K562 (cell line): ENCODE data around the gene TAF3. TPM values are rescaled to one million over a fixed set of nuclear protein-coding genes. Genes with fewer than 3 reads are reported as not detected.

Experiments
- ATAC-seq: fragments of 200-7000 bp; cut with Tn5 transposase; 3 replicates; pipeline ENCODE4 v1.9.1; 2020; ENCODE audit warnings: moderate library complexity
- BruUV-seq: library from RNA; stranded (reverse); fragments of 400-500 nt; replicated peaks from 2 replicates; lab custom pipeline; 2021; lab: Mats Ljungman, UMichigan
- CTCF ChIA-PET: fragments of 300-600 bp; formaldehyde crosslinking; extraction: SDS; loops from one replicate; lab custom pipeline; 2021; ENCODE audit warnings: low intra/inter-chr PET ratio; lab: Yijun Ruan, JAX
- POLR2A ChIA-PET: fragments of 300-600, 350-650 bp; sonication (Branson Sonifier 250); formaldehyde crosslinking; extraction: SDS; loops from one replicate; lab custom pipeline; 2021; ENCODE audit warnings: antibody characterized with exemption, inconsistent platforms; lab: Yijun Ruan, JAX
- DNase-seq, 4 experiments: peaks; one replicate each; pipeline versions ENCODE4 v3.0.0 to v3.0.0-alpha.2; 2011 to 2018; ENCODE audit warnings: low spot score in 3 of 4, mixed read lengths in 3 of 4; ENCODE audit errors: extremely low read depth in 1 of 4
- FAIRE-seq: peaks from 2 replicates; lab custom pipeline; 2011; peaks lifted over from hg19 to GRCh38; lab: Jason Lieb, UNC
- H2AFZ ChIP-seq: 2 replicates; pipeline ENCODE4 v1.6.0; 2011; ENCODE audit warnings: low read depth, low read length, control low read depth, inconsistent platforms
- H3K27ac ChIP-seq: fragments of 200-600 bp; 3 replicates; pipeline ENCODE4 v1.8.0; 2011; ENCODE audit warnings: low read depth, mild to moderate bottlenecking, control low read depth, inconsistent platforms, low read length, moderate library complexity, mixed read lengths; ENCODE audit errors: extremely low read depth
- H3K27me3 ChIP-seq, 2 experiments: fragments of 300-600 bp in 1 of 2; 2 replicates in 1 of 2; 3 replicates in 1 of 2; pipeline versions ENCODE4 v1.6.0 to v1.8.0; 2011; ENCODE audit warnings: inconsistent platforms in 2 of 2, low read length in 2 of 2, mild to moderate bottlenecking in 1 of 2, mixed read lengths in 1 of 2, moderate library complexity in 1 of 2; ENCODE audit not compliant: control insufficient read depth in 2 of 2, insufficient read depth in 2 of 2
- H3K36me3 ChIP-seq: fragments of 300-600 bp; 3 replicates; pipeline ENCODE4 v1.8.0; 2011; ENCODE audit warnings: mild to moderate bottlenecking, low read length, inconsistent platforms; ENCODE audit not compliant: control insufficient read depth, insufficient read depth
- H3K4me1 ChIP-seq, 2 experiments: fragments of 200-600 bp in 1 of 2; replicated peaks in 1 of 2; 2 replicates in 1 of 2; 3 replicates in 1 of 2; pipeline versions ENCODE4 v1.5.1 to v1.8.0; 2011; ENCODE audit warnings: inconsistent platforms in 2 of 2, low read length in 2 of 2, mild to moderate bottlenecking in 1 of 2, mixed read lengths in 1 of 2, moderate library complexity in 1 of 2; ENCODE audit not compliant: control insufficient read depth in 2 of 2, insufficient read depth in 2 of 2
- H3K4me2 ChIP-seq: 2 replicates; pipeline ENCODE4 v1.6.1; 2011; ENCODE audit warnings: low read length, control low read depth, inconsistent platforms, mixed read lengths; ENCODE audit not compliant: insufficient read depth
- H3K4me3 ChIP-seq: fragments of 200-600 bp; sonication (generic), shearing (Covaris generic); 2 replicates; pipeline ENCODE4 v1.5.1; 2016; ENCODE audit warnings: control low read depth, inconsistent platforms
- H3K79me2 ChIP-seq: fragments of 200-600 bp; 3 replicates; pipeline ENCODE4 v1.8.0; 2011; ENCODE audit warnings: low read length, inconsistent platforms; ENCODE audit not compliant: control insufficient read depth, insufficient read depth
- H3K9ac ChIP-seq, 2 experiments: 2 replicates each; pipeline versions ENCODE4 v1.6.0 to v1.6.1; 2011; ENCODE audit warnings: low read depth in 2 of 2, low read length in 2 of 2, control low read depth in 1 of 2, inconsistent platforms in 1 of 2, mild to moderate bottlenecking in 1 of 2, mixed read lengths in 1 of 2; ENCODE audit not compliant: insufficient read depth in 1 of 2
- H3K9me1 ChIP-seq: one replicate; pipeline ENCODE4 v1.6.0; 2011; ENCODE audit warnings: inconsistent platforms, mild to moderate bottlenecking, low read length, moderate library complexity; ENCODE audit not compliant: control insufficient read depth, insufficient read depth
- H3K9me3 ChIP-seq: replicated peaks from 2 replicates; pipeline ENCODE4 v1.5.1; 2011; ENCODE audit warnings: low read depth, low read length, inconsistent platforms; ENCODE audit not compliant: control insufficient read depth, insufficient read depth
- H4K20me1 ChIP-seq: replicated peaks from 2 replicates; pipeline ENCODE4 v1.6.1; 2011; ENCODE audit warnings: low read length, inconsistent platforms, mixed read lengths; ENCODE audit not compliant: control insufficient read depth, insufficient read depth
- CBX5 ChIP-seq: IDR thresholded peaks from 2 replicates; pipeline ENCODE4 v1.6.1; 2014; ENCODE audit warnings: low read depth, borderline replicate concordance
- CTBP1 ChIP-seq: fragments of 450-650 bp; IDR thresholded peaks from 2 replicates; pipeline ENCODE4 v1.6.1; 2016; ENCODE audit warnings: borderline replicate concordance
- GABPB2 ChIP-seq: fragments of 250-450 bp; sonication (Bioruptor Pico); conservative IDR thresholded peaks from 2 replicates; pipeline ENCODE4 v1.5.1; 2021; ENCODE audit warnings: mild to moderate bottlenecking
- NFE2L1 ChIP-seq: fragments of 450-650 bp; IDR thresholded peaks from 2 replicates; pipeline ENCODE4 v1.6.1; 2016; ENCODE audit warnings: missing genetic modification characterization, low read depth, mild to moderate bottlenecking, missing compliant biosample characterization, moderate library complexity, borderline replicate concordance
- POLR3A ChIP-seq: IDR thresholded peaks from 2 replicates; pipeline ENCODE4 v1.6.1; 2011; ENCODE audit warnings: borderline replicate concordance, mild to moderate bottlenecking, moderate library complexity; ENCODE audit not compliant: insufficient read length, insufficient read depth; ENCODE audit errors: extremely low read depth
- TAF7 ChIP-seq: fragments of 450-650 bp; IDR thresholded peaks from 2 replicates; pipeline ENCODE4 v1.6.1; 2016; ENCODE audit warnings: missing genetic modification characterization, missing compliant biosample characterization
- ZHX1 ChIP-seq: fragments of 150-350 bp; conservative IDR thresholded peaks from 2 replicates; pipeline ENCODE4 v1.6.1; 2014; ENCODE audit warnings: low read length
- ZNF239 ChIP-seq: fragments of 250-450 bp; sonication (Bioruptor Pico); IDR thresholded peaks from 2 replicates; pipeline ENCODE4 v1.4.0; 2020; ENCODE audit warnings: mild to moderate bottlenecking
- ZNF431 ChIP-seq: sonication (generic); formaldehyde crosslinking; IDR thresholded peaks from 2 replicates; pipeline ENCODE4 v1.8.0; 2022; ENCODE audit warnings: mild to moderate bottlenecking, missing genetic modification reagents
- ZNF75A ChIP-seq: fragments of 450-650 bp; formaldehyde crosslinking; IDR thresholded peaks from 2 replicates; pipeline ENCODE4 v1.4.0; 2020; ENCODE audit warnings: mild to moderate bottlenecking
- WGBS: fragments of 100-300 bp; shearing (Covaris generic); methylation state at CpG from one replicate; pipeline ENCODE4 v1.1.6; 2016; ENCODE audit warnings: low coverage, mixed read lengths; ENCODE audit not compliant: insufficient coverage; ENCODE audit errors: missing lambda C conversion rate; 5-methylcytosine and 5-hydroxymethylcytosine counted together
- in situ Hi-C: fragments of 300-500 bp; cut with MboI; formaldehyde crosslinking; loops from 4 replicates; pipeline ENCODE4 v1.15.0; 2018; ENCODE audit warnings: inconsistent platforms, mixed read lengths
- intact Hi-C: fragments of 100-400 bp; cut with micrococcal nuclease; formaldehyde crosslinking; loops from 2 replicates; pipeline ENCODE4 v1.14.2; 2022
- polyA plus RNA-seq, 8 experiments: library from polyadenylated mRNA; depleted of rRNA in 4 of 8; stranded (reverse) in 5 of 8; unstranded in 3 of 8; fragments of >200 nt; fragmentation: Nextera tagmentation in 2 of 8; fragmentation: Illumina TruSeq in 1 of 8; extraction: Ambion mirVana in 2 of 8; extraction: Trizol in 1 of 8; gene quantifications; 2 replicates each; pipeline versions ENCODE4 v1.2.1 to v1.2.3, GENCODE V29; 2011 to 2014; ENCODE audit warnings: inconsistent platforms in 1 of 8, missing spikeins in 1 of 8
- total RNA-seq, 7 experiments: library from RNA; depleted of rRNA in 6 of 7; stranded (reverse); fragments of >200 nt in 6 of 7; fragmentation: Illumina TruSeq in 2 of 7; extraction: Trizol in 2 of 7; gene quantifications; 2 replicates each; pipeline versions ENCODE4 v1.2.1 to v1.2.3, GENCODE V29; 2011 to 2021; ENCODE audit warnings: low replicate concordance in 1 of 7

TAF3 gene
- total and polyA plus RNA-seq, 9 of the 15 experiments (the other 6 are each of a cell fraction or from before 2014, with no cell fraction given): 1.5 to 9.9 (median 4.1) TPM

GRCh38 chr10:8034466-8035005 lies 216.2 kb downstream of the TAF3 start:
- DNase-seq: no peak
- POLR2A ChIA-PET: interaction anchor here (0.6 kb wide), 1 partner anchor 9 kb away, joined by 3 read pairs; no protein-coding TSS in a partner anchor
- H3K4me3 ChIP-seq: no peak overlapping the region
- no peak overlapping the region for H2AFZ ChIP-seq
- BruUV-seq: no TSS peak
- H3K4me1 ChIP-seq: peaks cover 0 to 15% of the 10 kb centered on the region in 2 experiments; a peak in 1 of 5 replicates
- ATAC-seq: no peak
- CTCF ChIA-PET: no interaction called here
- no peaks in the 10 kb centered on the region for H4K20me1 ChIP-seq
- TF ChIP-seq ZNF431 (no peak), GABPB2 (no peak), TAF7 (tag) (no peak), POLR3A (no peak), ZNF239 (CRISPR knock-in tag) (no peak), NFE2L1 (tag) (no peak), ZNF75A (no peak), ZHX1 (no peak), CTBP1 (no peak), CBX5 (no peak)
- no peaks in the 10 kb centered on the region for H3K36me3 ChIP-seq
- H3K9me3 ChIP-seq: no peaks in the 10 kb centered on the region
- H3K27me3 ChIP-seq: peaks cover 31 to 52% of the 10 kb centered on the region in 2 experiments
- H3K27ac ChIP-seq: no peak overlapping the region
- H3K79me2 ChIP-seq: no peaks in the 10 kb centered on the region
- intact Hi-C loops (loop anchor here (5.0 kb wide), 1 partner anchor 1263 kb away; no protein-coding TSS in a partner anchor), in situ Hi-C loops (no loop called here)
- no peaks in the 10 kb centered on the region for H3K9me1 ChIP-seq
- H3K9ac ChIP-seq: no peak overlapping the region
- H3K4me2 ChIP-seq: no peak overlapping the region
- 24% methylated on average over 11 of the region's 37 CpGs for WGBS
- FAIRE-seq: no peak
